GM12874 (cell line): ENCODE measurements around the gene ANTXR2.

ENCODE experiments used
- CTCF ChIP-seq: IDR thresholded peaks from 2 replicates; pipeline ENCODE4 v1.5.1; 2011; ENCODE audit warnings: low read depth, mild to moderate bottlenecking, control low read depth, low read length, moderate library complexity; ENCODE audit not compliant: insufficient read depth

Gene ANTXR2

GRCh38 chr4:79993476-79993875 is 79.6 kb downstream of the ANTXR2 start:
- TF ChIP-seq CTCF = no peak

- no peak for TF ChIP-seq CTCF
Observed at GRCh38 chr4:79991601-79992000, 81.4 kb downstream of the ANTXR2 start.

- TF ChIP-seq CTCF = no peak
Observed at GRCh38 chr4:79987401-79987800, 85.6 kb downstream of the ANTXR2 start.

- TF ChIP-seq CTCF = no peak
Observed at GRCh38 chr4:79983431-79983830, 89.6 kb downstream of the ANTXR2 start.

- no peak for TF ChIP-seq CTCF
Observed at GRCh38 chr4:79982601-79983322, 90.3 kb downstream of the ANTXR2 start.

GRCh38 chr4:79980448-79980847 is 92.6 kb downstream of the ANTXR2 start:
- TF ChIP-seq CTCF = no peak

- TF ChIP-seq CTCF = no peak
Observed at GRCh38 chr4:79979785-79980437, 93.1 kb downstream of the ANTXR2 start.
